Renal cortex interstitium (tissue), 15 donors: ENCODE data around the gene MCM3AP. TPM values are rescaled to one million over a fixed set of nuclear protein-coding genes. Genes with fewer than 3 reads are reported as not detected.

Source experiments
- DNase-seq, 11 donors: peaks; one replicate each; pipeline ENCODE4 v3.0.0-alpha.2; 2013; ENCODE audit warnings: low read depth in 9 of 11, low spot score in 4 of 11; ENCODE audit errors: extremely low read depth in 1 of 11
- long read RNA-seq, 16 experiments: transcript quantifications; one replicate each; lab custom pipeline, GENCODE V29; 2026
- polyA plus RNA-seq, 3 donors: library from polyadenylated mRNA; unstranded; fragments of 120-200 nt; gene quantifications; one replicate each; pipeline ENCODE4 v1.2.1, GENCODE V29; 2013; ENCODE audit not compliant: insufficient read length in 3 of 3

The MCM3AP gene
- polyA plus RNA-seq: 10 to 100 TPM; 85.2 to 99.7 (median 88.7) TPM
- long read RNA-seq, donor 1, full-length matches to known transcripts: 12 of 12 reads
- long read RNA-seq, donor 1, partial matches to known transcripts: 0 of 12 reads
- long read RNA-seq, donor 1, other reads (novel, unspliced or antisense): 0 of 12 reads
- long read RNA-seq, donor 2, full-length matches to known transcripts: 9 of 9 reads
- long read RNA-seq, donor 2, partial matches to known transcripts: 0 of 9 reads
- long read RNA-seq, donor 2, other reads (novel, unspliced or antisense): 0 of 9 reads
- long read RNA-seq, donor 3, full-length matches to known transcripts: 13 of 18 reads
- long read RNA-seq, donor 3, partial matches to known transcripts: 5 of 18 reads
- long read RNA-seq, donor 3, other reads (novel, unspliced or antisense): 0 of 18 reads
- long read RNA-seq, donor 4, partial matches to known transcripts: 10 of 19 reads
- long read RNA-seq, donor 4, other reads (novel, unspliced or antisense): 0 of 19 reads
- long read RNA-seq, donor 5, transcript MCM3AP-203 (2 exons, 876 nt): major isoform, 9 of 46 reads
- long read RNA-seq, donor 5, partial matches to known transcripts: 34 of 46 reads
- long read RNA-seq, donor 5, other reads (novel, unspliced or antisense): 0 of 46 reads
- long read RNA-seq, donor 6, transcript MCM3AP-203 (2 exons, 876 nt): major isoform, 9 of 53 reads
- long read RNA-seq, donor 6, transcript MCM3AP-209 (2 exons, 199 nt): minor isoform, 6 of 53 reads
- long read RNA-seq, donor 6, partial matches to known transcripts: 37 of 53 reads
- long read RNA-seq, donor 6, other reads (novel, unspliced or antisense): 0 of 53 reads
- long read RNA-seq, donor 7, transcript MCM3AP-203 (2 exons, 876 nt): major isoform, 5 of 7 reads
- long read RNA-seq, donor 7, partial matches to known transcripts: 0 of 7 reads
- long read RNA-seq, donor 7, other reads (novel, unspliced or antisense): 0 of 7 reads
- long read RNA-seq, donor 8, full-length matches to known transcripts: 18 of 28 reads
- long read RNA-seq, donor 8, partial matches to known transcripts: 10 of 28 reads
- long read RNA-seq, donor 8, other reads (novel, unspliced or antisense): 0 of 28 reads
- long read RNA-seq, donor 9, transcript MCM3AP-203 (2 exons, 876 nt): major isoform, 7 of 11 reads
- long read RNA-seq, donor 9, partial matches to known transcripts: 0 of 11 reads
- long read RNA-seq, donor 9, other reads (novel, unspliced or antisense): 0 of 11 reads
- long read RNA-seq, donor 10, transcript MCM3AP-203 (2 exons, 876 nt): major isoform, 5 of 73 reads
- long read RNA-seq, donor 10, partial matches to known transcripts: 56 of 73 reads
- long read RNA-seq, donor 10, other reads (novel, unspliced or antisense): 11 of 73 reads
- long read RNA-seq, donor 11, full-length matches to known transcripts: 9 of 48 reads
- long read RNA-seq, donor 11, partial matches to known transcripts: 33 of 48 reads
- long read RNA-seq, donor 11, other reads (novel, unspliced or antisense): 6 of 48 reads
- long read RNA-seq, donor 12, full-length matches to known transcripts: 5 of 5 reads
- long read RNA-seq, donor 12, partial matches to known transcripts: 0 of 5 reads
- long read RNA-seq, donor 12, other reads (novel, unspliced or antisense): 0 of 5 reads
- long read RNA-seq, donor 13, full-length matches to known transcripts: 16 of 82 reads
- long read RNA-seq, donor 13, partial matches to known transcripts: 47 of 82 reads
- long read RNA-seq, donor 13, other reads (novel, unspliced or antisense): 19 of 82 reads
- long read RNA-seq, donor 14, full-length matches to known transcripts: 4 of 69 reads
- long read RNA-seq, donor 14, partial matches to known transcripts: 39 of 69 reads
- long read RNA-seq, donor 14, other reads (novel, unspliced or antisense): 26 of 69 reads
- long read RNA-seq, donor 15, partial matches to known transcripts: 0 of 1 reads
- long read RNA-seq, donor 15, other reads (novel, unspliced or antisense): 0 of 1 reads
- long read RNA-seq, donor 16, full-length matches to known transcripts: 37 of 105 reads
- long read RNA-seq, donor 16, partial matches to known transcripts: 68 of 105 reads
- long read RNA-seq, donor 16, other reads (novel, unspliced or antisense): 0 of 105 reads

DNA sequence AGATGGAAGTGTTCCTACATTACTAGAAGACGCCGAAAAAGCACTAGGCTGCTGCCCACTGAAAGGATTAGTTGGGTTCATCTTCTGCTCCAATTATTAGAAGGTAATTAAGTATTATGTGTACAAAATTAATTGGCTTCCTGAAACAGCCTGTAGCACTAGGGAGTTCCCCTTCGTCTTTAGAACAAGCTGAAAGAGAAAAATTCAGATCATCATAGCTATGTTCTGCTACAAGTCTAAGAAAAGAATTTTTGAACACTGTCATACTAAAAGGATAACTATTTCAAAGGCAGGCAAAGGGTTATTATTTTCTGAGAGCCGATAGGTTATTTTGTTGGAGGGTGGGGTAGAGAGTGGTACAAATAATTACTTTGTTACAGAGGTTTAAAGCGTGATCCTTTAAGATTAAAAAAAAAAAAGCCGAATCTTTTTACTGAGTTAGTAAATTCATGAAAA lies at the start of gene MCM3AP:
Gene MCM3AP (minus strand): TSS at position 406 of the 456 bp plus-strand sequence. CDS start 325 bp downstream, at position 81.
- DNase-seq: no peak

DNA sequence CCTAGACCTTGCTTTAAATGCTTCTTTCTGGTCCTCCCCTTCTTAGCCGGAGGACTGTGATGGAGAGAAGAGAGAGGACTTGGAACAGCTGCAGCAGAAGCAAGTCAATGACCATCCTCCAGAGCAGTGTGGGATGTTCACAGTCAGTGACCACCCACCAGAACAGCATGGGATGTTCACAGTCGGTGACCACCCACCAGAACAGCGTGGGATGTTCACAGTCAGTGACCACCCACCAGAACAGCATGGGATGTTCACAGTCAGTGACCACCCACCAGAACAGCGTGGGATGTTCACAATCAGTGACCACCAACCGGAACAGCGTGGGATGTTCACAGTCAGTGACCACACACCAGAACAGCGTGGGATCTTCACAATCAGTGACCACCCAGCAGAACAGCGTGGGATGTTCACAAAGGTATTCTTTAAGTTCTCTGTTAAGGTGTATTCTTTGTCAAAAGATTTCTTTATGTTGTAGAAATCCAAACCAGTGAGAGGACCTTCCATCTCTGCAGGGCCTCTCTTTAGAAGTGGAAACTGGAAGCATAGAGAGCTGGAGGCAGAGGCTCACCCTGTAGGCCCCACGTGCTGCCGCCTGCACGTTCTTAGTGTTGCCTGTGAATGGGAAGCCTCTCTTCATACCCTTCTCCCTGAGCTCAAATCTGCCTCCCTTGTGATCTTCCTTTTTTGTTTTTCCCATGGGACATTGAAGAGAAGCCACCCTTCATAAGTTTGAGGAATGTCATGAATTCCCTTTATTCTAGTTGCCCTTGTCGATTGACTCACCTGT lies 49.1 kb upstream of the MCM3AP start:
- DNase-seq: no peak

DNA sequence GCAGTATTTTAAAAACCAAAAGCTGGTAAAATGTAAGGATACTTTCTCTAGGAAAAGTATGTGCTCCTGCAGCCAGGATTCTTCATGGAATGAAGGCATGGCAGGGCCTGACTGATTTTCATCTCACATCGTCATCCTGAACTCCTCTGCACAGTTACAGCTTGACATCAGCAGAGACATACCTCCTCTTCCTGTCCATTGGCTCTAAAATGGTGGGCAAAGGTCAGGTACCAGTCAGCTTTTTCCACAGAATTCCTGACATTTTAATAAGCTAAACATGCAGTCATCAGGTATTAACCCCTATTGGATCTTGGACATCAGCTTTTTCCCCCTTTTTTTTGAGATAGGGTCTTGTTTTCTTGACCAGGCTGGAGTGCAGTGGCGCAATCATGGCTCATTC lies 44.4 kb upstream of the MCM3AP start:
- no peak for DNase-seq

DNA sequence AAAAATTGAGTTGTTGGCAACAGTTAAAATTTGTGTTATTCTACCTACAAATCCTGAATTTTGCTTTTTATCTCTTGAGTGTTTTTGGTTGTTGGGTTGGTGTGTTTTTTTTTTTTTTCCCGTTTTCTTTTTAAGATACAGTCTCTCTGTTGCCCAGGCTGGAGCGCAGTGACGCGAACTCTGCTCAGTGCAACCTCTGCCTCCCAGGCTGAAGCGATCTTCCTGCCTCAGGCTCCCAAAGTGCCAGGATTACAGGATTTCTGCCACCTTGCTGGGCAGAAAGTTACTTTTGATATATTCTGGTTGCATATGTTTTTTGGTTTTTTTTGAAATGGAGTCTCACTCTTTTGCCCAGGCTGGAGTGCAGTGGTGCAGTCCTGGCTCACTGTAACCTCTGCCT lies 42.7 kb upstream of the MCM3AP start:
- DNase-seq: no peak

DNA sequence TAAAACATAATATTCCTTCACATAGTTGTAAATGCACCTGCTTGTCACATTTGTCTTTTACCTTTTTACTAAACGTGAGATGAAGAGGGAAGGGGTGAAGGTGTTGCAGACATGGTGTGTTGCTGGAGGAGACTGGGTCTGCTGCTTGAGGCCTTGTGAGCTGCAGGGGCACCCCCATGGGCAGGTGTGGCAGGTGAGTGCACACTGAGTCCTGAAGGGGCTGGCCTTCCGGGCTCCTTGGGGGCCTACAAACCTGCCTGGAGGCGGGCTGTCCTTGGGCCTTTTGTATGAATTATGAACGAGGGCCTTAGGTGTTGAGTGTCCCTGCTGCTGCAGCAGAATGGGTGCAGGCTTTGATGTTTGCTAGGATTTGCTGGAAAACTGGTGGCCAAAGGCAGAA lies 42.3 kb upstream of the MCM3AP start:
- no peak for DNase-seq

DNA sequence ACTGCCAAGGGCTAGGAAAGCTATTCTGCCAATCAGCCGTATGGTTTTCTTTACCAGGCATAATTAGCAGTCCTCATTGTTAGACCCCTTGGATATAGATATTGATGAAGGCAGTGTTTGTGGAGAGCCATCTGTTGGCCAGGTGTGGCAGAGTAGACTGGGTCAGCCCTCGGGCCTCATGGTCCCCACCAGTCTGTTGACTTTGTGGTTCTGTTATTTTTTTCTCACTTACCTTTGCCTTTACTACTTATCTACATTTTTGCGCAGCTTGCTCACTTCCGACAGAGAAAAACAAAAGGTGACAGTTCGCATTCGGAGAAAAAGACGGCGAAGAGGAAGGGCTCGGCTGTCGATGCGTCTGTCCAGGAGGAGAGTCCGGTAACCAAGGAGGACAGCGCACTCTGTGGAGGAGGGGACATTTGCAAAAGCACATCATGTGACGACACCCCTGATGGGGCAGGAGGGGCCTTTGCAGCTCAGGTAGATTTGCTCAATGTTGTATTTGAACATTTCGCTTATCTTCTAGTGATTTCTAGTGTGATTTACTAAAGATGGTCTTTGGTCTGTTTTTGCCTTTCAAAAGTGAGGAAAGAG lies 40.8 kb upstream of the MCM3AP start:
- DNase-seq: no peak

GRCh38 chr21:46325073-46325912 lies 39.9 kb upstream of the MCM3AP start:
- no peak for DNase-seq

DNA sequence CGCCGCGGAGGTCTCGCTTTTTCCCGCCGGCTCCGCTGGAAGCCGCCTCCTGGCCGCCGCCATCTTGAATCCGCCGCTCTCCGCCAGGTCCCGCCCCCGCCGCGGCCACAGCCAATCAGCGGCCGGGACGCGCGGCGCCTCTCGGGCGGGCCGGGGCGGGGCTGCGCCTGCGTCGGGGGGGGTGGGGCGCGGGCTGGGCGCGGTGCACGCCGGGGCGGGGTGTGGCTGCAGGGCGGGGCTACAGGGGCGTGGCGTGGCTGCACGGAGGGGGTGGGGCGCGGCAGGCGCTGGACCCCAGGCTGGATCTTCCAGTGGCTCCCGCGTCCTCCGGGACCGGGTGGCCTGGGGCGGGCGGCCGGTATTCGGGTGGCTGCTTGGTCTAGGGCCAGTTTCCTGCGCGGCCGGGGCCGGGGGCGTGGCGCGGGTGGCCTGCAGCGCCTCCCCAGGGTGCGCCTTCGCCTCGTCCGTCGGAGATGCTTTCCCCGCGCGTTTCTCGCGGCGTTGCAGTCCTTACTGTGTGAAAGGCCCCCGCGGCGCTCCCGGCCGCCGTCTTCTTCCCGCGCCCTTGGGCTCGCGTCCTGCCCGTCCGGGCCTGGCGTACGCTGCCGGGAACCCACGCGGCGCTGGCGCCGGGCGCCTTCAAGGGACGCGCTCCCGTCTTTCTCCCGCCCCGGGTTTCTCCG lies 39.1 kb upstream of the MCM3AP start:
- DNase-seq: peak; percentile 42 to 86 (median 78)

DNA sequence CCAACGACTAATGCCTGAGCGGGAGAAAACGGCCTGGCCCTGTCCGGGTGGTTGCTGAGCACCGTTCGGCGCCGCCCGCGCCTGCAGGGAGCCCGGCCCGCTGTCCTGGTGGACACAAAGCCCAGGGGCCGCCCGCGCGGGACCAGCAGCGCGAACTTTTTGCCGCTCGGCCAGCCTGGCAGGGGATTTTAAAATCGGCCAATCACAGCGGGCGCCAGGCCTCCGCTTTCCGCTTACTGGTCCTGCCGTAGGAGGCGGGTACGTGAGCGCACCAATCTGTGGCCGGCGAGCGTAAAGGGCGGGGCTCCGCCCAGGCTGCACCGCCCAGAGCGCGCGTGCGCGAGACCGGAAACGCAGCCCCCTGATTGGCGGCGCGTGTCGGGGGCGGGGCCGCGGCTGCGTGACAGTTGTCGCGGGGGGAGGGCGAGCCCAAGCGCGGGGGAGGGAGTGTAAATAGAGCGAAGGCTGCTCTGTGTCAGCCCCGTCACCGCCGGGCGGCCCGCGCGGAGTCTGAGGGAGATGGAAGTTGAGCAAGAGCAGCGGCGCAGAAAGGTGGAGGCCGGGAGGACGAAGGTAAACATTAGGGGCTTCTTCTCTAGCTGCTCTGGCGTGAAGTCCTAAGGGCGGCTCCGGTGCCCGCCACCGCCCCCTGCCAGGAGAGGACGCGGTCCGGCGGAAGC lies 38.4 kb upstream of the MCM3AP start, which contains the start of the genes C21orf58 and PCNT:
Gene C21orf58 (minus strand): TSS at position 161 of the 680 bp plus-strand sequence. CDS start 1,132 bp downstream, outside the sequence.
Gene PCNT (plus strand): TSS at position 447 of the 680 bp plus-strand sequence. CDS start 73 bp downstream, at position 520.
- DNase-seq: peak; percentile 88 to 97 (median 95)

DNA sequence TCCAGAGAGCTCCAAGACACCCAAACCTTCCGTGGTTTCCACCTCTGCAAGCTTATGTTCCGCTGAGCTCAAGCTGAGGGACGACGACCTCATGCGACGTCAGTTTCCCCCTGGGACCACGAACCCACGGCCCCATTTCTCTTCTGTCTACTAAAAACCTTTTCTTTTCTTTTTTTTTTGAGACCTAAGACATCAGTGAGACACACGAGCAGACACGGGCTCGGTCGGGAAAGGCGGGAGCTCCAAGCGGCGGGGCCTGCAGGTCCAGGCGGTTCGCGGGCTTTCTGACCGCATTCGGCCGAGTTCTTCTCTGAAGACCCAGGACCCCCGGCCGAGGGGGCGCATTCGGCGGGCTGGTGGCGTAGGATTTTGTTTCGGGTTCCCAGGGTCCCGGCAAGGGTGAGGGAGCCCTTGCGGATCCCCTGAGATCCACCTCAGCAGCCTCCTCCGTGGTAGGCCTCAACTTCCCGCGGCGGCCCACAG lies 37.9 kb upstream of the MCM3AP start:
- no peak for DNase-seq

GRCh38 chr21:46322351-46323226 lies 37.2 kb upstream of the MCM3AP start:
- no peak for DNase-seq

GRCh38 chr21:46320331-46320801 lies 35.0 kb upstream of the MCM3AP start:
- no peak for DNase-seq

DNA sequence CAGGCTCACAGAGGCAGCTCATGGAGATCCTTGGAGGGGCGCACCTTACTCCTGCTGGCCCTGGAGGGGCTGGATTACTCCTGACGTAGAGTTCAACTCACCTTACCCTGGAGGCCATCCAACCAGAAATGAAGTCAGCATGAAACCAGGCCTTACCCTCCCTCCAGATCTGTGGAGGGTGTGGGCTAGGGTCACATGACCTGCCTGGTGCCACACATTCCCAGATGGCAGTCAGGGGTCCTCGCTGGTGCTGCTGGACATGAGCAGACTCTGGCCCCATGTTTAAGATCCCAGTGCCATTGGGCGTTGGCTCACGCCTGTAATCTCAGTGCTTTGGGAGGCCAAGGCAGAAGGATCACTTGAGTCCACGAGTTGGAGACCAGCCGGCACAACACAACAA lies 33.8 kb upstream of the MCM3AP start:
- no peak for DNase-seq
